SK-N-MC (cell line): ENCODE data around the gene PGGHG.
"Not testable (repeated sequence)": the region's sequence is repeated elsewhere in the genome, so short reads cannot be mapped to it uniquely, and the experiment has no call there.

Experiments
- DNase-seq: peaks from one replicate; pipeline ENCODE4 v3.0.0-alpha.2; 2011; ENCODE audit warnings: low read depth, low spot score
- H3K27ac ChIP-seq: fragments of 200-600 bp; sonication (generic); 2 replicates; pipeline ENCODE4 v1.5.1; 2016; ENCODE audit warnings: mixed run types
- H3K36me3 ChIP-seq: fragments of 200-600 bp; sonication (generic); 2 replicates; pipeline ENCODE4 v1.6.1; 2017; ENCODE audit warnings: antibody characterized with exemption, low read length, mixed read lengths; ENCODE audit not compliant: insufficient read depth
- H3K4me3 ChIP-seq: fragments of 200-600 bp; sonication (generic); 2 replicates; pipeline ENCODE4 v1.5.1; 2016
- H3K9ac ChIP-seq: fragments of 200-600 bp; sonication (generic); 2 replicates; pipeline ENCODE4 v1.8.0; 2017; ENCODE audit warnings: mixed run types, mixed read lengths; ENCODE audit not compliant: insufficient read length
- H3K9me3 ChIP-seq: fragments of 200-600 bp; sonication (generic); 2 replicates; pipeline ENCODE4 v1.6.1; 2017; ENCODE audit warnings: low read depth, mild to moderate bottlenecking, antibody characterized with exemption, low read length, moderate library complexity, mixed read lengths
- EZH2 ChIP-seq: fragments of 200-600 bp; sonication (generic); IDR thresholded peaks from one replicate; pipeline ENCODE4 v1.6.1; 2017; ENCODE audit warnings: antibody characterized with exemption
- FOXP2 ChIP-seq: optimal IDR thresholded peaks from 2 replicates; pipeline ENCODE3; 2011; ENCODE audit warnings: mild to moderate bottlenecking, moderate library complexity; ENCODE audit not compliant: insufficient read depth; ENCODE audit errors: extremely low read length, control extremely low read depth
- POLR2AphosphoS5 ChIP-seq: IDR thresholded peaks from 2 replicates; pipeline ENCODE4 v1.6.1; 2012; ENCODE audit warnings: mild to moderate bottlenecking, low read depth, low read length, borderline replicate concordance

Gene PGGHG

GRCh38 chr11:282171-282570 is 6.8 kb upstream of the PGGHG start:
- Histone ChIP-seq H3K9me3 (no peaks in the 10 kb centered on the region), H3K9ac (no peak overlapping the region), H3K36me3 (no peaks in the 10 kb centered on the region), H3K27ac (no peak overlapping the region), H3K4me3 (no peak overlapping the region)
- no peak for DNase-seq
- TF ChIP-seq EZH2 = no peak
- TF ChIP-seq FOXP2 = no peak

GRCh38 chr11:282630-283360 is 6.1 kb upstream of the PGGHG start:
- no peak for TF ChIP-seq EZH2
- no peak for TF ChIP-seq POLR2AphosphoS5
- TF ChIP-seq FOXP2 = no peak
- DNase-seq = no peak
- Histone ChIP-seq H3K36me3 (no peaks in the 10 kb centered on the region), H3K27ac (no peak overlapping the region), H3K9me3 (no peaks in the 10 kb centered on the region), H3K9ac (no peak overlapping the region), H3K4me3 (no peak overlapping the region)

GRCh38 chr11:283405-284104 is 5.4 kb upstream of the PGGHG start:
- no peak for DNase-seq
- Histone ChIP-seq H3K36me3 (no peaks in the 10 kb centered on the region), H3K9me3 (no peaks in the 10 kb centered on the region), H3K4me3 (no peak overlapping the region), H3K9ac (no peak overlapping the region), H3K27ac (no peak overlapping the region)
- TF ChIP-seq POLR2AphosphoS5 = no peak
- TF ChIP-seq FOXP2 = no peak
- no peak for TF ChIP-seq EZH2

GRCh38 chr11:284105-285020 is 4.6 kb upstream of the PGGHG start:
- H3K27ac ChIP-seq = no peak overlapping the region
- TF ChIP-seq FOXP2 = no peak
- no peak for TF ChIP-seq EZH2
- no peak for TF ChIP-seq POLR2AphosphoS5
- DNase-seq = no peak
- H3K36me3 ChIP-seq = no peaks in the 10 kb centered on the region
- H3K9ac ChIP-seq = no peak overlapping the region
- no peaks in the 10 kb centered on the region for H3K9me3 ChIP-seq
- H3K4me3 ChIP-seq = no peak overlapping the region

- no peak overlapping the region for H3K9ac ChIP-seq
- no peak for DNase-seq
Observed at GRCh38 chr11:285021-285893, 3.7 kb upstream of the PGGHG start.

GRCh38 chr11:285894-286220 is 3.1 kb upstream of the PGGHG start:
- Histone ChIP-seq H3K27ac (no peak overlapping the region), H3K4me3 (no peak overlapping the region), H3K9ac (no peak overlapping the region), H3K36me3 (no peaks in the 10 kb centered on the region), H3K9me3 (no peaks in the 10 kb centered on the region)
- TF ChIP-seq EZH2 (no peak), FOXP2 (no peak), POLR2AphosphoS5 (no peak)
- DNase-seq = no peak

More at GRCh38 chr11:285021-285893, 3.7 kb upstream of the PGGHG start:
- Histone ChIP-seq H3K9me3 (no peaks in the 10 kb centered on the region), H3K27ac (no peak overlapping the region), H3K36me3 (no peaks in the 10 kb centered on the region), H3K4me3 (no peak overlapping the region)
- no peak for TF ChIP-seq FOXP2
- no peak for TF ChIP-seq EZH2
- no peak for TF ChIP-seq POLR2AphosphoS5

- not testable (repeated sequence) for H3K9me3 ChIP-seq, H3K27ac ChIP-seq, H3K9ac ChIP-seq, H3K4me3 ChIP-seq, DNase-seq, H3K36me3 ChIP-seq
Observed at GRCh38 chr11:286977-287820, 1.7 kb upstream of the PGGHG start.

- Histone ChIP-seq H3K4me3 (peak overlapping the region; percentile 75), H3K9me3 (no peaks in the 10 kb centered on the region), H3K27ac (no peak overlapping the region), H3K9ac (peak overlapping the region; percentile 67), H3K36me3 (no peaks in the 10 kb centered on the region)
- DNase-seq = no peak
- TF ChIP-seq POLR2AphosphoS5 (no peak), FOXP2 (no peak), EZH2 (no peak)
Observed at GRCh38 chr11:287821-288477, 977 bp upstream of the PGGHG start.
